Measurements from ENCODE around the gene HSD17B8. TPM values are rescaled to one million over a fixed set of nuclear protein-coding genes. Genes with fewer than 3 reads are reported as not detected.

Gene HSD17B8
- total RNA-seq, 1 donor from 2014 or later, result 13.3 TPM

DNA sequence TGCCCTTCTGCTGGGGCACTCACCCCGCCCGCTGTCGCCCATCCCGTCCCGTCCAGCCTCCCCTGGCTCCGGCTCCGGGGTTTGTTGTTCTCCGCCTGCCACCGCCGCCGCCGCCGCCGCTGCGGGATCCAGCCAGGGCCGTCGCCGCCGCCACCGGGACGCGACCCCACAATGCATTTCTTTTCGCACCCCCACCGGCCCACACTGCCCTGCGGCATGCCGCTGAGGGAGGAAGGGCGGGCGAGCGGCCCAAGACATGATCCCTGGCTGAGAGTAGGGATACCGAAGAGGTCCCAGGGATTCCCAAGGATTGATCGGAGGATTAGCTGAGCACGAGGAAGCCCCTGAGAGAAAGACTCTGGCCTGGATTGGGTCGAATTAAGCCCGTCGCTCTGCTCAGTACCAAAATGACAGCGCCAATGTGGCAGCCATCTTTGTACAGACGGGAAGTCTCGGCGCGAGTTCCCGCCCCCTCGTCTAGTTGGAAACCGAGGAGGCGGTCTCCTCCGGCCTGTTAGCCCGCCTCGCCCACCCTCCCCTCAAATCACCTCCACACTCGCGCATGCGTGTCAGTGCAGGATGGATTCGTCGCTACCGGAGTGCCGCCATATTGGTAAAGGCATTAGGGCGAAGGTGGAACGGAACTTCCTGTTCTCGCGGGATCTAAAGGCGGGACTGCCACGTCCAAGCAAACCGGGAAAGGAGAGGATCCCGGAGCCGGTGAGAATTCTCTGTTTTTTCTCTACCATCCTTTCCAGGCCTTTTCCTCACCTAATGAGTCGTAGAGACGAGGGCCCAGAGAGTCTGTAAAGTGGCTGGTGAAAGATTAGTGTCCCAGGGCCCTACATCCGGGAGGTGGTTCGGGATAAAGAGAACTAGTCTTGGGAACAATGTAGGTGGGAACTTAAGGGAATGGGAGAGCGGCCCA, 4.0 kb upstream of the HSD17B8 start, which contains the start of the genes RXRB and SLC39A7:
TSS of gene RXRB (minus strand) at position 447 of the 928 bp plus-strand sequence. CDS start at position 258, 189 bp downstream.
TSS of gene SLC39A7 (plus strand) at position 649 of the 928 bp plus-strand sequence. CDS start 379 bp downstream, outside the sequence.
- TF ChIP-seq CTCF (IDR thresholded peaks at IDR 0.05), result no peak

DNA sequence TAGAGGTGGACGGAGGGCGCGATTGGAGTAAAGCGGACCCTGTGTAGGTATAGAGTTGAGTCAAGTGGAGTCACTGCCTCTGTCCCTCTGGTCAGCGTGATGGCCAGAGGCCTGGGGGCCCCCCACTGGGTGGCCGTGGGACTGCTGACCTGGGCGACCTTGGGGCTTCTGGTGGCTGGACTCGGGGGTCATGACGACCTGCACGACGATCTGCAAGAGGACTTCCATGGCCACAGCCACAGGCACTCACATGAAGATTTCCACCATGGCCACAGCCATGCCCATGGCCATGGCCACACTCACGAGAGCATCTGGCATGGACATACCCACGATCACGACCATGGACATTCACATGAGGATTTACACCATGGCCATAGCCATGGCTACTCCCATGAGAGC, 3.3 kb upstream of the HSD17B8 start:
- ATAC-seq (peak in 1 of 2 donors; percentile 0), DNase-seq (no peak)
- intact Hi-C loops (cut with DNase I), result no loop called here
- peaks cover 34% of the 10 kb centered on the region for H3K36me3 ChIP-seq
- H3K27me3 ChIP-seq (ENCODE audit: low read depth), result no peaks in the 10 kb centered on the region
- TF ChIP-seq CTCF (IDR thresholded peaks at IDR 0.05), result no peak
- no peaks in the 10 kb centered on the region for H3K9me3 ChIP-seq
- peaks cover 68% of the 10 kb centered on the region for H3K4me1 ChIP-seq
- peak overlapping the region; percentile 88 for H3K4me3 ChIP-seq
- H3K27ac ChIP-seq, result peak overlapping the region; percentile 95

More for the DNA sequence above, 4.0 kb upstream of the HSD17B8 start, which contains the start of the genes RXRB and SLC39A7:
- peak; percentile 99 for DNase-seq
- peaks cover 41% of the 10 kb centered on the region for H3K36me3 ChIP-seq
- peaks cover 66% of the 10 kb centered on the region for H3K4me1 ChIP-seq
- intact Hi-C loops (cut with DNase I), result no loop called here
- peak within 1 kb of the TSS; percentile 95 for H3K27ac ChIP-seq
- peak within 1 kb of the TSS; percentile 88 for H3K4me3 ChIP-seq
- ATAC-seq, result peak; percentile 89 to 92
- H3K27me3 ChIP-seq (ENCODE audit: low read depth), result no peaks in the 10 kb centered on the region
- no peaks in the 10 kb centered on the region for H3K9me3 ChIP-seq

DNA sequence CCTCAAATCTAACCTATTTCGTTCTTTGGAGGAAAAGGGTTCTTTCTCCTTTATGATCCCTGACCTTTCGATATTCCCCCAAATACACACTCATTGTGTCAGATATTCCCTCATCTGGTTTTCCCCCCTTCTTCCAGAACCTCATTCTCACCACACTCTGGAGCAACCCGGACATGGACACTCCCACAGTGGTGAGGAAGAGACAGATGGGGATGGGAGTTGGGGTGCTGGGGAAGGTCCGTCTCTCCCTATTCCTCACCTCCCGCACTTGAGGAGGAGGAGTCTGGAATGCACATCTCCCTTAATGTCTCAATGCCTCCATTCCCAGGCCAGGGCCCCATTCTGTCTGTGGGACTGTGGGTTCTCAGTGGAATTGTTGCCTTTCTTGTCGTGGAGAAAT, 2.5 kb upstream of the HSD17B8 start:
- Histone ChIP-seq H3K4me1 (peaks cover 68% of the 10 kb centered on the region), H3K36me3 (peaks cover 26% of the 10 kb centered on the region), H3K9me3 (no peaks in the 10 kb centered on the region), H3K27ac (peak overlapping the region; percentile 95), H3K27me3 (ENCODE audit: low read depth) (no peaks in the 10 kb centered on the region), H3K4me3 (peak overlapping the region; percentile 88)
- no peak for ATAC-seq
- intact Hi-C loops (cut with DNase I), result no loop called here
- no peak for DNase-seq
- TF ChIP-seq CTCF (IDR thresholded peaks at IDR 0.05), result no peak

GRCh38 chr6:33202799-33203198, 1.7 kb upstream of the HSD17B8 start:
- no peak for DNase-seq

More at GRCh38 chr6:33202799-33203198, 1.7 kb upstream of the HSD17B8 start:
- TF ChIP-seq CTCF (IDR thresholded peaks at IDR 0.05), result no peak
- H3K36me3 ChIP-seq, result peaks cover 19% of the 10 kb centered on the region
- ATAC-seq, result no peak
- intact Hi-C loops (cut with DNase I), result no loop called here
- H3K4me1 ChIP-seq, result peaks cover 64% of the 10 kb centered on the region
- no peaks in the 10 kb centered on the region for H3K9me3 ChIP-seq
- H3K27ac ChIP-seq, result no peak overlapping the region
- H3K27me3 ChIP-seq (ENCODE audit: low read depth), result no peaks in the 10 kb centered on the region
- H3K4me3 ChIP-seq, result no peak overlapping the region

Measured in lower lobe of right lung (tissue), 2 donors.